HFF-Myc (cell line): Measurements from ENCODE around the gene RTBDN.

Experiments
- DNase-seq: peaks from one replicate; pipeline ENCODE4 v3.0.0-alpha.2; 2011; ENCODE audit warnings: low read depth; ENCODE audit errors: extremely low read depth
- H3K4me3 ChIP-seq: replicated peaks from 2 replicates; pipeline ENCODE4 v1.5.1; 2011; ENCODE audit warnings: low read depth, mild to moderate bottlenecking, control low read depth, low read length
- CTCF ChIP-seq: IDR thresholded peaks from 2 replicates; pipeline ENCODE4 v1.5.1; 2012; ENCODE audit warnings: mild to moderate bottlenecking, low read depth, low read length, control low read depth; ENCODE audit errors: missing control alignments

RTBDN gene

GRCh38 chr19:12777217-12778016 lies 57.0 kb downstream of the RTBDN start:
- peak overlapping the region; percentile 55 for H3K4me3 ChIP-seq
- DNase-seq, result no peak
- TF ChIP-seq CTCF, result peak; percentile 91
